Spleen (tissue), 11 donors: ENCODE data around the gene FIBCD1. TPM values are rescaled to one million over a fixed set of nuclear protein-coding genes. Genes with fewer than 3 reads are reported as not detected.

Experiments used
- DNase-seq: peaks from one replicate; pipeline ENCODE4 v3.0.0-alpha.2; 2020
- H3K27ac ChIP-seq, 8 donors: fragments of 200-600 bp; sonication (generic) in 7 of 8; 1 replicate in 4 of 8; 2 replicates in 4 of 8; pipeline versions ENCODE4 v1.5.0 to v1.8.0; 2016 to 2021; ENCODE audit warnings: inconsistent platforms in 4 of 8, mild to moderate bottlenecking in 4 of 8, moderate library complexity in 1 of 8
- H3K27me3 ChIP-seq, 7 donors: fragments of 200-600 bp; sonication (generic) in 6 of 7; replicated peaks in 1 of 7; 1 replicate in 4 of 7; 2 replicates in 3 of 7; pipeline versions ENCODE4 v1.5.0 to v1.8.0; 2016 to 2021; ENCODE audit warnings: inconsistent platforms in 3 of 7, mild to moderate bottlenecking in 1 of 7
- H3K36me3 ChIP-seq, 6 donors: fragments of 200-600 bp; sonication (generic) in 5 of 6; 1 replicate in 4 of 6; 2 replicates in 2 of 6; pipeline versions ENCODE4 v1.5.0 to v1.8.0; 2016 to 2021; ENCODE audit warnings: inconsistent platforms in 2 of 6
- H3K4me1 ChIP-seq, 6 donors: fragments of 200-600 bp; sonication (generic) in 5 of 6; 1 replicate in 3 of 6; 2 replicates in 3 of 6; pipeline versions ENCODE4 v1.5.0 to v1.8.0; 2016 to 2021; ENCODE audit warnings: inconsistent platforms in 3 of 6
- H3K4me3 ChIP-seq, 8 donors: fragments of 200-600 bp; sonication (generic) in 7 of 8; 1 replicate in 4 of 8; 2 replicates in 4 of 8; pipeline versions ENCODE4 v1.5.0 to v1.8.0; 2016 to 2021; ENCODE audit warnings: inconsistent platforms in 4 of 8, mild to moderate bottlenecking in 4 of 8, moderate library complexity in 2 of 8
- H3K9me3 ChIP-seq, 8 donors: fragments of 200-600 bp; sonication (generic) in 7 of 8; 1 replicate in 4 of 8; 2 replicates in 4 of 8; pipeline versions ENCODE4 v1.5.0 to v1.8.0; 2016 to 2021; ENCODE audit warnings: inconsistent platforms in 4 of 8
- POLR2A ChIP-seq, 3 donors: fragments of 450-650 bp; IDR thresholded peaks; one replicate each; pipeline ENCODE4 v1.5.1; 2017; ENCODE audit warnings: antibody characterized with exemption in 3 of 3, mild to moderate bottlenecking in 1 of 3
- POLR2AphosphoS5 ChIP-seq, 3 donors: sonication (generic); formaldehyde crosslinking; IDR thresholded peaks; one replicate each; pipeline ENCODE4 v1.5.1; 2017; ENCODE audit warnings: antibody characterized with exemption in 3 of 3
- WGBS, 5 donors: extraction: QIAGEN DNeasy Blood & Tissue Kit in 3 of 5; methylation state at CpG; one replicate each; pipeline versions ENCODE4 v1.1.5 to v1.1.7; 2013 to 2018; 5-methylcytosine and 5-hydroxymethylcytosine counted together
- intact Hi-C: fragments of 100-400 bp; cut with DNase I; formaldehyde crosslinking; loops from one replicate; pipeline ENCODE4 v1.15.0; 2023; ENCODE audit warnings: low total_unique reads
- polyA plus RNA-seq, 3 donors: library from polyadenylated mRNA; stranded (reverse); fragments of 200-250 nt; gene quantifications; one replicate each; pipeline ENCODE4 v1.2.1, GENCODE V29; 2013
- total RNA-seq, 7 donors: library from RNA; depleted of rRNA in 3 of 7; stranded (reverse); fragments of >200 nt in 3 of 7; fragmentation: NEBNext Ultra II Directional in 4 of 7; extraction: Animal tissue kit (Norgen Biotek cat#: 25700) in 4 of 7; gene quantifications; one replicate each; pipeline versions ENCODE4 v1.1.0 to v1.2.1, GENCODE V29; 2016 to 2021
- TF ChIP-seq, protein P1 (sequence below), 11 experiments: fragments of 200-600 bp in 7 of 11; fragments of 450-650 bp in 4 of 11; sonication (generic) in 4 of 11; IDR thresholded peaks in 8 of 11; conservative IDR thresholded peaks in 3 of 11; 1 replicate in 7 of 11; 2 replicates in 4 of 11; pipeline versions ENCODE4 v1.4.0 to v1.8.0; 2016 to 2021; ENCODE audit warnings: antibody characterized with exemption in 11 of 11, inconsistent platforms in 4 of 11, mild to moderate bottlenecking in 1 of 11
- donor health status: healthy with polysubstance abuse.
- donor health status: DM: no; HTN: no; CAD: no; lungs with moderate emphysema.
- donor health status: DM: no; HTN: no; CAD: no.
- donor health status: Bipolar disorder and iron deficiency.
- donor health status: healthy.
- donor health status: DM: no; HTN: no; CAD: no.
- donor health status: DM: yes; HTN: yes; CAD: no.

The FIBCD1 gene
- total and polyA plus RNA-seq, 10 donors = 0.02 to 0.51 (median 0.35) TPM; not detected in 3

DNA sequence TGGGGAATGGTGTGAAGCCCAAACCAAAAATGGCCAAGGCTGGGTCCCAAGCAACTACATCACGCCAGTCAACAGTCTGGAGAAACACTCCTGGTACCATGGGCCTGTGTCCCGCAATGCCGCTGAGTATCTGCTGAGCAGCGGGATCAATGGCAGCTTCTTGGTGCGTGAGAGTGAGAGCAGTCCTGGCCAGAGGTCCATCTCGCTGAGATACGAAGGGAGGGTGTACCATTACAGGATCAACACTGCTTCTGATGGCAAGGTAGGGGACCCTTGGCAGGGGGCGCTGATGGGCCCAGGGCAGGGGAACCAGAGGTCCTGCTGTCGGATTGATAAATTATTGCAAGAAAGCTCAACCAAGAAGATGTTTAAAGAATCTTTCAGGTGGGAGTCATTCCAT lies 84.2 kb downstream of the FIBCD1 start:
- H3K27ac ChIP-seq = no peak overlapping the region
- H3K4me3 ChIP-seq = no peak overlapping the region
- no peaks in the 10 kb centered on the region for H3K27me3 ChIP-seq
- TF ChIP-seq POLR2A (IDR thresholded peaks at IDR 0.05) (no peak), POLR2AphosphoS5 (IDR thresholded peaks at IDR 0.05) (no peak)
- TF ChIP-seq, protein P1, sequence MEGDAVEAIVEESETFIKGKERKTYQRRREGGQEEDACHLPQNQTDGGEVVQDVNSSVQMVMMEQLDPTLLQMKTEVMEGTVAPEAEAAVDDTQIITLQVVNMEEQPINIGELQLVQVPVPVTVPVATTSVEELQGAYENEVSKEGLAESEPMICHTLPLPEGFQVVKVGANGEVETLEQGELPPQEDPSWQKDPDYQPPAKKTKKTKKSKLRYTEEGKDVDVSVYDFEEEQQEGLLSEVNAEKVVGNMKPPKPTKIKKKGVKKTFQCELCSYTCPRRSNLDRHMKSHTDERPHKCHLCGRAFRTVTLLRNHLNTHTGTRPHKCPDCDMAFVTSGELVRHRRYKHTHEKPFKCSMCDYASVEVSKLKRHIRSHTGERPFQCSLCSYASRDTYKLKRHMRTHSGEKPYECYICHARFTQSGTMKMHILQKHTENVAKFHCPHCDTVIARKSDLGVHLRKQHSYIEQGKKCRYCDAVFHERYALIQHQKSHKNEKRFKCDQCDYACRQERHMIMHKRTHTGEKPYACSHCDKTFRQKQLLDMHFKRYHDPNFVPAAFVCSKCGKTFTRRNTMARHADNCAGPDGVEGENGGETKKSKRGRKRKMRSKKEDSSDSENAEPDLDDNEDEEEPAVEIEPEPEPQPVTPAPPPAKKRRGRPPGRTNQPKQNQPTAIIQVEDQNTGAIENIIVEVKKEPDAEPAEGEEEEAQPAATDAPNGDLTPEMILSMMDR (IDR thresholded peaks at IDR 0.05 in 8 of 11, conservative IDR thresholded peaks at IDR 0.05 in 3 of 11) = no peak
- H3K36me3 ChIP-seq = peaks cover 0 to 63% (median 33%) of the 10 kb centered on the region in 6 donors
- intact Hi-C loops = no loop called here
- 94 to 99% (median 97%) methylated on average over 9 of the region's 9 CpGs for WGBS, 5 donors
- DNase-seq = no peak
- H3K4me1 ChIP-seq = peaks cover 0 to 8% (median 1%) of the 10 kb centered on the region in 6 donors
- no peaks in the 10 kb centered on the region for H3K9me3 ChIP-seq

DNA sequence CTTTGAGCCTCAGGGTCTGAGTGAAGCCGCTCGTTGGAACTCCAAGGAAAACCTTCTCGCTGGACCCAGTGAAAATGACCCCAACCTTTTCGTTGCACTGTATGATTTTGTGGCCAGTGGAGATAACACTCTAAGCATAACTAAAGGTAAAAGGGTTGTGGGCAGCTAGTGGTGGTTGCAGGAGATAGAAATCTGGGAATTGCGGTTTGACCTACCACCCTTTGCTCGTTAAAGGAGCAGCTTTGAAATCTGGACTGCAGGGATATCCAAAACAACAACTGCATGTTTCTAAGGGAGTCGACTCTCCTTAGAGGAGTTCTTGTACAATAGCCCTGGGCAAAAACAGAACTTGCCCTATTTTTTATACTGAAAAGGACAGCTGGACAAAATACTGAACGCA lies 85.0 kb downstream of the FIBCD1 start:
- Histone ChIP-seq H3K9me3 (no peaks in the 10 kb centered on the region), H3K27ac (no peak overlapping the region), H3K4me3 (no peak overlapping the region), H3K36me3 (peaks cover 0 to 56% (median 33%) of the 10 kb centered on the region in 6 donors), H3K27me3 (no peaks in the 10 kb centered on the region), H3K4me1 (peaks cover 0 to 12% (median 1%) of the 10 kb centered on the region in 6 donors)
- 84 to 95% (median 90%) methylated on average over 8 of the region's 8 CpGs for WGBS, 5 donors
- DNase-seq = no peak
- intact Hi-C loops = no loop called here
- no peak for TF ChIP-seq POLR2A (IDR thresholded peaks at IDR 0.05)
- no peak for TF ChIP-seq POLR2AphosphoS5 (IDR thresholded peaks at IDR 0.05)
- TF ChIP-seq, protein P1 (IDR thresholded peaks at IDR 0.05 in 8 of 11, conservative IDR thresholded peaks at IDR 0.05 in 3 of 11) = no peak

GRCh38 chr9:130852801-130853200 lies 86.2 kb downstream of the FIBCD1 start:
- peaks cover 0 to 21% (median 6%) of the 10 kb centered on the region in 6 donors for H3K4me1 ChIP-seq
- no peak for DNase-seq
- intact Hi-C loops = no loop called here
- H3K27me3 ChIP-seq = no peaks in the 10 kb centered on the region
- no peak overlapping the region for H3K4me3 ChIP-seq
- 85 to 95% (median 92%) methylated on average over 7 of the region's 7 CpGs for WGBS, 5 donors
- H3K36me3 ChIP-seq = peaks cover 0 to 44% (median 32%) of the 10 kb centered on the region in 6 donors
- H3K9me3 ChIP-seq = no peaks in the 10 kb centered on the region
- TF ChIP-seq, protein P1 (IDR thresholded peaks at IDR 0.05 in 8 of 11, conservative IDR thresholded peaks at IDR 0.05 in 3 of 11) = no peak
- TF ChIP-seq POLR2A (IDR thresholded peaks at IDR 0.05) = no peak
- no peak for TF ChIP-seq POLR2AphosphoS5 (IDR thresholded peaks at IDR 0.05)
- no peak overlapping the region for H3K27ac ChIP-seq

Other genes with a start within 250 kb of the FIBCD1 start
- gene EXOSC2, start 245.5 kb downstream of the FIBCD1 start, total RNA-seq = 10 to 100 TPM; 23.8 to 34.6 (median 26.1) TPM
- 10 to 100 TPM; 16.9 to 22.8 (median 17.2) TPM for gene EXOSC2, start 245.5 kb downstream of the FIBCD1 start, polyA plus RNA-seq
- 10 to 100 TPM; 36.2 to 76.7 (median 55.5) TPM for gene ABL1, start 104.0 kb downstream of the FIBCD1 start, total RNA-seq
- 10 to 100 TPM in 2 of 3 donors, 1 to 10 TPM in 1; 9.7 to 17.0 (median 11.5) TPM for gene ABL1, start 104.0 kb downstream of the FIBCD1 start, polyA plus RNA-seq
- gene QRFP, start 42.4 kb downstream of the FIBCD1 start, total RNA-seq = not detected
- under 1 TPM in 2 of 3 donors, not detected in 1; 0.13 to 0.16 TPM for gene QRFP, start 42.4 kb downstream of the FIBCD1 start, polyA plus RNA-seq
- 10 to 100 TPM; 11.7 to 79.5 (median 36.2) TPM for gene LAMC3, start 69.9 kb upstream of the FIBCD1 start, total RNA-seq
- gene LAMC3, start 69.9 kb upstream of the FIBCD1 start, polyA plus RNA-seq = 10 to 100 TPM in 2 of 3 donors, 1 to 10 TPM in 1; 9.1 to 30.1 (median 20.5) TPM
- 100 to 1,000 TPM; 141 to 596 (median 254) TPM for gene AIF1L, start 157.3 kb upstream of the FIBCD1 start, total RNA-seq
- gene AIF1L, start 157.3 kb upstream of the FIBCD1 start, polyA plus RNA-seq = 100 to 1,000 TPM in 1 of 3 donors, 10 to 100 TPM in 2; 47.4 to 251 (median 59.4) TPM
- gene NUP214, start 186.3 kb upstream of the FIBCD1 start, total RNA-seq = 100 to 1,000 TPM in 6 of 7 donors, 10 to 100 TPM in 1; 70.4 to 182 (median 140) TPM
- 10 to 100 TPM; 21.4 to 54.7 (median 54.2) TPM for gene NUP214, start 186.3 kb upstream of the FIBCD1 start, polyA plus RNA-seq